GM23338 (cell line): ENCODE results near the gene GALNT7. TPM values are rescaled to one million over a fixed set of nuclear protein-coding genes. Genes with fewer than 3 reads are reported as not detected.

Experiments
- ATAC-seq: fragments of 200-7000 bp; cut with Tn5 transposase; 3 replicates; pipeline ENCODE4 v1.9.1; 2020
- DNase-seq: peaks from one replicate; pipeline ENCODE4 v3.0.0-alpha.2; 2015; ENCODE audit warnings: low spot score
- H2AFZ ChIP-seq: fragments of 200-600 bp; sonication (generic); 2 replicates; pipeline ENCODE4 v1.8.0; 2016; ENCODE audit warnings: antibody characterized with exemption, mild to moderate bottlenecking, moderate library complexity
- H3F3A ChIP-seq: fragments of 200-600 bp; sonication (generic); replicated peaks from 2 replicates; pipeline ENCODE4 v1.8.0; 2017; ENCODE audit warnings: antibody characterized with exemption, mixed run types, low read depth
- H3K27ac ChIP-seq: fragments of 200-600 bp; sonication (generic); 2 replicates; pipeline ENCODE4 v1.6.1; 2016; ENCODE audit warnings: low read depth
- H3K27me3 ChIP-seq: fragments of 200-600 bp; sonication (generic); 2 replicates; pipeline ENCODE4 v1.8.0; 2016; ENCODE audit warnings: mild to moderate bottlenecking, mixed run types, moderate library complexity; ENCODE audit not compliant: insufficient read depth
- H3K36me3 ChIP-seq: fragments of 200-600 bp; sonication (generic); 2 replicates; pipeline ENCODE4 v1.8.0; 2016; ENCODE audit warnings: mild to moderate bottlenecking; ENCODE audit not compliant: insufficient read depth
- H3K4me1 ChIP-seq: fragments of 200-600 bp; sonication (generic); 2 replicates; pipeline ENCODE4 v1.8.0; 2016; ENCODE audit warnings: mild to moderate bottlenecking, moderate library complexity; ENCODE audit not compliant: insufficient read depth
- H3K4me2 ChIP-seq: fragments of 200-600 bp; sonication (generic); 2 replicates; pipeline ENCODE4 v1.7.1; 2017; ENCODE audit warnings: mixed run types
- H3K4me3 ChIP-seq: fragments of 200-600 bp; sonication (generic); 2 replicates; pipeline ENCODE4 v1.6.1; 2016; ENCODE audit warnings: mixed run types
- H3K79me2 ChIP-seq: fragments of 200-600 bp; sonication (generic); replicated peaks from 2 replicates; pipeline ENCODE4 v1.8.0; 2017; ENCODE audit warnings: mild to moderate bottlenecking; ENCODE audit not compliant: insufficient read depth
- H3K9me2 ChIP-seq: fragments of 200-600 bp; sonication (generic); 2 replicates; pipeline ENCODE4 v1.8.0; 2017; ENCODE audit not compliant: insufficient read depth
- H4K20me1 ChIP-seq: fragments of 200-600 bp; sonication (generic); replicated peaks from 2 replicates; pipeline ENCODE4 v1.8.0; 2017; ENCODE audit warnings: mild to moderate bottlenecking; ENCODE audit not compliant: insufficient read depth
- H3K27ac Mint-ChIP-seq: 2 replicates; pipeline ENCODE4 v1.8.0; 2020; ENCODE audit warnings: inconsistent platforms, mild to moderate bottlenecking, moderate library complexity, mixed read lengths
- H3K27me3 Mint-ChIP-seq: 3 replicates; pipeline ENCODE4 v1.8.0; 2022; ENCODE audit warnings: low read depth, mild to moderate bottlenecking, moderate library complexity, mixed read lengths, inconsistent platforms; ENCODE audit not compliant: insufficient read depth, poor library complexity
- H3K36me3 Mint-ChIP-seq: 3 replicates; pipeline ENCODE4 v1.8.0; 2021; ENCODE audit warnings: low read depth, mild to moderate bottlenecking, inconsistent platforms, moderate library complexity, mixed read lengths
- H3K4me1 Mint-ChIP-seq: 3 replicates; pipeline ENCODE4 v1.8.0; 2020; ENCODE audit warnings: mild to moderate bottlenecking, inconsistent platforms, mixed read lengths
- H3K4me3 Mint-ChIP-seq: 3 replicates; pipeline ENCODE4 v1.8.0; 2021; ENCODE audit warnings: moderate library complexity, mild to moderate bottlenecking, inconsistent platforms, mixed read lengths
- H3K9me3 Mint-ChIP-seq: 3 replicates; pipeline ENCODE4 v1.8.0; 2020; ENCODE audit warnings: moderate library complexity, mild to moderate bottlenecking, inconsistent platforms, mixed read lengths
- CREB1 ChIP-seq: fragments of 250-450 bp; sonication (Bioruptor Pico); IDR thresholded peaks from 2 replicates; pipeline ENCODE4 v1.5.0; 2020; ENCODE audit warnings: low read depth, mild to moderate bottlenecking, moderate library complexity
- EZH2phosphoT487 ChIP-seq: fragments of 200-600 bp; sonication (generic); IDR thresholded peaks from one replicate; pipeline ENCODE4 v1.8.1; 2018; ENCODE audit warnings: antibody characterized with exemption; ENCODE audit not compliant: unreplicated experiment
- JUNB ChIP-seq: IDR thresholded peaks from one replicate; pipeline ENCODE4 v1.6.1; 2016; ENCODE audit warnings: antibody characterized with exemption; ENCODE audit not compliant: unreplicated experiment
- NANOG ChIP-seq: IDR thresholded peaks from 2 replicates; pipeline ENCODE4 v1.6.1; 2016; ENCODE audit warnings: antibody characterized with exemption, borderline replicate concordance
- POLR2AphosphoS5 ChIP-seq: IDR thresholded peaks from 2 replicates; pipeline ENCODE4 v1.6.1; 2016; ENCODE audit warnings: antibody characterized with exemption, low read depth
- STAT1 ChIP-seq: IDR thresholded peaks from one replicate; pipeline ENCODE4 v1.6.1; 2016; ENCODE audit warnings: antibody characterized with exemption; ENCODE audit not compliant: unreplicated experiment
- ZNF114 ChIP-seq: fragments of 250-450 bp; sonication (Bioruptor Pico); IDR thresholded peaks from 2 replicates; pipeline ENCODE4 v1.5.0; 2020; ENCODE audit warnings: mild to moderate bottlenecking, moderate library complexity
- ZNF331 ChIP-seq: fragments of 250-450 bp; sonication (Bioruptor Pico); IDR thresholded peaks from 2 replicates; pipeline ENCODE4 v1.5.0; 2020; ENCODE audit warnings: low read depth, mild to moderate bottlenecking, moderate library complexity
- polyA plus RNA-seq: library from polyadenylated mRNA; unstranded; fragments of >200 nt; fragmentation: Nextera tagmentation; extraction: Ambion mirVana; gene quantifications from 2 replicates; pipeline ENCODE4 v1.2.1, GENCODE V29; 2016
- total RNA-seq: library from RNA; depleted of rRNA; stranded (reverse); fragments of >200 nt; shearing (Covaris generic); gene quantifications from 2 replicates; pipeline ENCODE4 v1.2.3, GENCODE V29; 2014
- TF ChIP-seq, protein P1 (sequence below): IDR thresholded peaks from 2 replicates; pipeline ENCODE4 v1.6.1; 2016; ENCODE audit warnings: antibody characterized with exemption
- TF ChIP-seq, protein P2 (sequence below), 2 experiments: fragments of 200-600 bp in 1 of 2; sonication (generic) in 1 of 2; conservative IDR thresholded peaks; 2 replicates each; pipeline versions ENCODE4 v1.5.1 to v1.6.1; 2016 to 2017; ENCODE audit warnings: antibody characterized with exemption in 2 of 2, low read depth in 2 of 2, mild to moderate bottlenecking in 2 of 2, moderate library complexity in 1 of 2
- TF ChIP-seq, protein P3 (sequence below): IDR thresholded peaks from one replicate; pipeline ENCODE4 v1.6.1; 2018; ENCODE audit warnings: antibody characterized with exemption; ENCODE audit not compliant: unreplicated experiment

The GALNT7 gene
- total and polyA plus RNA-seq, 2 experiments from 2014 or later = 31.8 to 72.2 TPM

DNA sequence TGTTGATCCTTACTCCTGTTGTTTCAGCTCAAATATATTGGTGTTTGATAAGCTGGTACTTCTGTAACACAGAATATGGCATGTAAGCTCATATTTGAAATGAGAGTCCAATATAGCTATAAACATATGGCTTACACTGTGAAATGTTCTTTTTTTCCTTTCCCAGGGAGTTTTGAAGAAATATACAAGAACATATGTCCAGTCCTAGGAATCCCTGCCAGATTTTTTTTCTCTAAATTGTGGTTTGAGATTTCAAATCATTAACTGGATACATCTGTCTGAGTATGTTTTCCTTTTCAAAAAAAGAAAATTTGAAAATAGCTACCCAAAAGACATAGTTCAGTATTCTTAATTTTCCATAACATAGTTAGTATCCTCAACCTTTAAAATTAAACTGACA lies 105.3 kb downstream of the GALNT7 start:
- H3K27ac Mint-ChIP-seq = no peak overlapping the region
- TF ChIP-seq JUNB (no peak), ZNF114 (CRISPR knock-in tag) (no peak), EZH2phosphoT487 (no peak), NANOG (no peak), POLR2AphosphoS5 (no peak), ZNF331 (no peak), STAT1 (no peak), CREB1 (no peak)
- TF ChIP-seq, protein P1, sequence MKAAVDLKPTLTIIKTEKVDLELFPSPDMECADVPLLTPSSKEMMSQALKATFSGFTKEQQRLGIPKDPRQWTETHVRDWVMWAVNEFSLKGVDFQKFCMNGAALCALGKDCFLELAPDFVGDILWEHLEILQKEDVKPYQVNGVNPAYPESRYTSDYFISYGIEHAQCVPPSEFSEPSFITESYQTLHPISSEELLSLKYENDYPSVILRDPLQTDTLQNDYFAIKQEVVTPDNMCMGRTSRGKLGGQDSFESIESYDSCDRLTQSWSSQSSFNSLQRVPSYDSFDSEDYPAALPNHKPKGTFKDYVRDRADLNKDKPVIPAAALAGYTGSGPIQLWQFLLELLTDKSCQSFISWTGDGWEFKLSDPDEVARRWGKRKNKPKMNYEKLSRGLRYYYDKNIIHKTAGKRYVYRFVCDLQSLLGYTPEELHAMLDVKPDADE = no peak
- Histone ChIP-seq H3K36me3 (no peaks in the 10 kb centered on the region), H3K4me2 (no peak overlapping the region), H3K4me3 (no peak overlapping the region), H3K79me2 (peaks cover 91% of the 10 kb centered on the region), H3F3A (no peaks in the 10 kb centered on the region), H3K9me2 (no peaks in the 10 kb centered on the region), H4K20me1 (peaks cover 8% of the 10 kb centered on the region; the same call in 1 of the 2 replicates), H3K4me1 (0 out of 2 replicates have a peak, but pooled peaks cover 12% of the 10 kb centered on the region), H3K27ac (no peak overlapping the region), H3K27me3 (no peaks in the 10 kb centered on the region), H2AFZ (no peak overlapping the region)
- H3K4me3 Mint-ChIP-seq = no peak overlapping the region
- DNase-seq (no peak), ATAC-seq (no peak)
- peaks cover 39% of the 10 kb centered on the region for H3K36me3 Mint-ChIP-seq
- peaks cover 1% of the 10 kb centered on the region for H3K27me3 Mint-ChIP-seq
- peaks cover 20% of the 10 kb centered on the region for H3K4me1 Mint-ChIP-seq
- 0 out of 3 replicates have a peak, but pooled peaks cover 6% of the 10 kb centered on the region for H3K9me3 Mint-ChIP-seq

DNA sequence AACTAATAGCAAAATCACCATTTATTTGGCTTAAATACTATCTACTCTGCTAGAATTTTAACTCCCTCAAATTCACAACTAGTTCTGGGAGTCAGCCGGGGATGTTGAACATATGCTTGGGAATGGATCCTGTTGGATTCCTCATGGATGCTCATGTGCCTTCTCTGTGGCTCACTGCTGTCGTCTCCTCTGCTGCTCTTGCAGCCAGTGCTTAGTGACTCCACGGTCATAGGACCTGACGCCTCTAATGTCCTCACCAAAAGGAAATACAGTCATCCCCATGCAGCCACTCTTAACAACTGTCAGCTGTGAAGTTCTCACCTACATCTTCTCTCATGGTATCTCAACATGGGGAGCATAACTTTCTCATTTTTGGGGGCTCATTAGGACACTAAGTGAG lies 106.1 kb downstream of the GALNT7 start:
- H4K20me1 ChIP-seq = peaks cover 8% of the 10 kb centered on the region; the same call in 1 of the 2 replicates
- H2AFZ ChIP-seq = no peak overlapping the region
- no peak for DNase-seq
- no peak overlapping the region for H3K4me3 Mint-ChIP-seq
- no peak for ATAC-seq
- 0 out of 3 replicates have a peak, but pooled peaks cover 6% of the 10 kb centered on the region for H3K9me3 Mint-ChIP-seq
- peaks cover 3% of the 10 kb centered on the region for H3K27me3 Mint-ChIP-seq
- H3K36me3 Mint-ChIP-seq = peaks cover 42% of the 10 kb centered on the region
- H3K27ac Mint-ChIP-seq = no peak overlapping the region
- H3K27me3 ChIP-seq = no peaks in the 10 kb centered on the region
- no peaks in the 10 kb centered on the region for H3K9me2 ChIP-seq
- no peak overlapping the region for H3K4me2 ChIP-seq
- no peaks in the 10 kb centered on the region for H3F3A ChIP-seq
- no peak overlapping the region for H3K27ac ChIP-seq
- peaks cover 91% of the 10 kb centered on the region for H3K79me2 ChIP-seq
- H3K4me1 Mint-ChIP-seq = peaks cover 14% of the 10 kb centered on the region
- 0 out of 2 replicates have a peak, but pooled peaks cover 11% of the 10 kb centered on the region for H3K4me1 ChIP-seq
- no peaks in the 10 kb centered on the region for H3K36me3 ChIP-seq
- no peak overlapping the region for H3K4me3 ChIP-seq
- TF ChIP-seq, protein P1 = no peak
- TF ChIP-seq, protein P2, sequence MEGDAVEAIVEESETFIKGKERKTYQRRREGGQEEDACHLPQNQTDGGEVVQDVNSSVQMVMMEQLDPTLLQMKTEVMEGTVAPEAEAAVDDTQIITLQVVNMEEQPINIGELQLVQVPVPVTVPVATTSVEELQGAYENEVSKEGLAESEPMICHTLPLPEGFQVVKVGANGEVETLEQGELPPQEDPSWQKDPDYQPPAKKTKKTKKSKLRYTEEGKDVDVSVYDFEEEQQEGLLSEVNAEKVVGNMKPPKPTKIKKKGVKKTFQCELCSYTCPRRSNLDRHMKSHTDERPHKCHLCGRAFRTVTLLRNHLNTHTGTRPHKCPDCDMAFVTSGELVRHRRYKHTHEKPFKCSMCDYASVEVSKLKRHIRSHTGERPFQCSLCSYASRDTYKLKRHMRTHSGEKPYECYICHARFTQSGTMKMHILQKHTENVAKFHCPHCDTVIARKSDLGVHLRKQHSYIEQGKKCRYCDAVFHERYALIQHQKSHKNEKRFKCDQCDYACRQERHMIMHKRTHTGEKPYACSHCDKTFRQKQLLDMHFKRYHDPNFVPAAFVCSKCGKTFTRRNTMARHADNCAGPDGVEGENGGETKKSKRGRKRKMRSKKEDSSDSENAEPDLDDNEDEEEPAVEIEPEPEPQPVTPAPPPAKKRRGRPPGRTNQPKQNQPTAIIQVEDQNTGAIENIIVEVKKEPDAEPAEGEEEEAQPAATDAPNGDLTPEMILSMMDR (conservative IDR thresholded peaks at IDR 0.05; ENCODE audit: low read depth in 2 of 2) = no peak
- TF ChIP-seq, protein P3, sequence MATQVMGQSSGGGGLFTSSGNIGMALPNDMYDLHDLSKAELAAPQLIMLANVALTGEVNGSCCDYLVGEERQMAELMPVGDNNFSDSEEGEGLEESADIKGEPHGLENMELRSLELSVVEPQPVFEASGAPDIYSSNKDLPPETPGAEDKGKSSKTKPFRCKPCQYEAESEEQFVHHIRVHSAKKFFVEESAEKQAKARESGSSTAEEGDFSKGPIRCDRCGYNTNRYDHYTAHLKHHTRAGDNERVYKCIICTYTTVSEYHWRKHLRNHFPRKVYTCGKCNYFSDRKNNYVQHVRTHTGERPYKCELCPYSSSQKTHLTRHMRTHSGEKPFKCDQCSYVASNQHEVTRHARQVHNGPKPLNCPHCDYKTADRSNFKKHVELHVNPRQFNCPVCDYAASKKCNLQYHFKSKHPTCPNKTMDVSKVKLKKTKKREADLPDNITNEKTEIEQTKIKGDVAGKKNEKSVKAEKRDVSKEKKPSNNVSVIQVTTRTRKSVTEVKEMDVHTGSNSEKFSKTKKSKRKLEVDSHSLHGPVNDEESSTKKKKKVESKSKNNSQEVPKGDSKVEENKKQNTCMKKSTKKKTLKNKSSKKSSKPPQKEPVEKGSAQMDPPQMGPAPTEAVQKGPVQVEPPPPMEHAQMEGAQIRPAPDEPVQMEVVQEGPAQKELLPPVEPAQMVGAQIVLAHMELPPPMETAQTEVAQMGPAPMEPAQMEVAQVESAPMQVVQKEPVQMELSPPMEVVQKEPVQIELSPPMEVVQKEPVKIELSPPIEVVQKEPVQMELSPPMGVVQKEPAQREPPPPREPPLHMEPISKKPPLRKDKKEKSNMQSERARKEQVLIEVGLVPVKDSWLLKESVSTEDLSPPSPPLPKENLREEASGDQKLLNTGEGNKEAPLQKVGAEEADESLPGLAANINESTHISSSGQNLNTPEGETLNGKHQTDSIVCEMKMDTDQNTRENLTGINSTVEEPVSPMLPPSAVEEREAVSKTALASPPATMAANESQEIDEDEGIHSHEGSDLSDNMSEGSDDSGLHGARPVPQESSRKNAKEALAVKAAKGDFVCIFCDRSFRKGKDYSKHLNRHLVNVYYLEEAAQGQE = no peak
- TF ChIP-seq STAT1 (no peak), EZH2phosphoT487 (no peak), ZNF331 (no peak)
